GM18868 (cell line): ENCODE data around the gene METTL26.

ENCODE experiments used
- ATAC-seq: cut with Tn5 transposase; IDR thresholded peaks from one replicate; pipeline ENCODE4 v1.9.1; 2021; ENCODE audit warnings: mild to moderate bottlenecking, moderate library complexity; ENCODE audit not compliant: unreplicated experiment

Gene METTL26

DNA sequence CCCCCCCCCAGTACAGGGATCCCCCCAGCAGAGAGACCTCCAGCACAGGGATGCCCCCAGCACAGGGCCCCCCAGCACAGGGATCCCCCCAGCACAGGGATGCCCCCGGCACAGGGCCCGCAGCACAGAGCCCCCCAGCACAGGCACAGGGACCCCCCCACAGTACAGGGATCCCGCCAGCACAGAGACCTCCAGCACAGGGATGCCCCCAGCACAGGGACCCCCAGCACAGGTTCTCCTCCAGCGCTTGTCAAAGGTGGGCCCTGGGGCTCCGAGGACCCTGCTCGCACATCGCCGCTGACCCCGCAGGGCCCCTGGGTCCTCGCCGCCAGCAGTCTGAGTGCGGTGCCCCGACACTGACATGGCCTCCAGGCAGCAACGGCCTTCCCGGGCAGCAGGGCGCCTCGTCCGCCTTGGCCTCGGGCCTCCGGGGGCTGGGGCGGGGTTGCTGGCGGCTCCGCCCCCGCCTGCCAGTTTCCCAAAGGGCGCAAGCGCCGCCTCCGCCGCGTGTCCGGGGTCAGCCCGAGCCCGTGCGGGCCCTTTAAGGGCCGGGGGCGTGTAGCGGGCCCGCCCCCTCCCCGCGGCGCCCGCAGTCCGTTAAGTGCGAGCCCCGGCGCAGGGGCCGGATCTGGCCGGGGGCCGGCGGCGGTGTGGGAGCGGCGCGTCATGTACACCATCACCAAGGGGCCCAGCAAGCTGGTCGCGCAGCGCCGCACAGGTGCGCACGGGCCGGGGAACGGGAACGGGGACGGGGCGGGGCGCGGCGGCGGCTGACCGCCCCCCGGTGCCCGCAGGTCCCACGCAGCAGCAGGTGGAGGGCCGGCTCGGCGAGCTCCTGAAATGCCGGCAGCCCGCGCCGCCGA is 5.5 kb upstream of the METTL26 start, which contains the start of gene MCRIP2:
Gene MCRIP2 (plus strand): TSS at position 503 of the 863 bp plus-strand sequence. CDS start 164 bp downstream, at position 667.
- no peak for ATAC-seq

DNA sequence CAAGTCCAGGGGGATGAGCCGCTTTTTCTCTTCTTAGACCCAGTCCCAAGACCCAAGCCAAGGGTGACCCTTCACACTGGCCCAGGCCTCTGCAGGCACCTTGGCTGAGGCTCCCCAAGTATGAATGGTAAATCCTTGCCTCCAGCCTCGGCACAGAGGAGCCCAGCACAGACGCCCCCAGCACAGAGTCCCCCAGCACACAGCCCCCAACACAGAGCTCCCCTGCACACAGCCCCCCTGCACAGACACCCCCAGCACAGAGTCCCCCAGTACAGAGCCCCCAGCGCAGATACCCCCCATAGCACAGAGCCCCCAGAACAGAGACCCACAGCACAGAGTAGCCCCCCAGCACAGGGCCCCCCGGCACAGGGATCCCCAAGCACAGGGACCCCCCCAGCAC is 4.5 kb upstream of the METTL26 start:
- no peak for ATAC-seq

DNA sequence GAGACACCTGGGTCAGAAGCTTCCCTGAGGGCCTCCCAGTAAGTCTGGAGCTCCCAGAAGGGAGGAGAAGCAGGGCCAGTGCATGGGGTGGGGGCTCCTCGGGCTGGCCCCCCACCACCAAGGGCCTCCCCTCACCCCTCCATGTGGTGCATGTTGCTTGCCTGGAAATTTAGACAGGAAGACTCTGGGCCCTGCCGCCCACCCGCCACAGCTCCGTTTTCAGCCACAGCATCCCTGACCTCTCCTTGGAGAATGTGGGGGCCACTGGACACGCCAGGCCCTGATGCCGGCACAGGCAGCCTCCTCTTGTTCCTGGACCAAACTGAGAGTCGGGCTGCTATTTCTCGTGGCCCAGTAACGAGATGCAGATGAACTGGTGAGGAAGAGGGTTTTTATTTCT is 2.7 kb upstream of the METTL26 start:
- ATAC-seq: no peak

DNA sequence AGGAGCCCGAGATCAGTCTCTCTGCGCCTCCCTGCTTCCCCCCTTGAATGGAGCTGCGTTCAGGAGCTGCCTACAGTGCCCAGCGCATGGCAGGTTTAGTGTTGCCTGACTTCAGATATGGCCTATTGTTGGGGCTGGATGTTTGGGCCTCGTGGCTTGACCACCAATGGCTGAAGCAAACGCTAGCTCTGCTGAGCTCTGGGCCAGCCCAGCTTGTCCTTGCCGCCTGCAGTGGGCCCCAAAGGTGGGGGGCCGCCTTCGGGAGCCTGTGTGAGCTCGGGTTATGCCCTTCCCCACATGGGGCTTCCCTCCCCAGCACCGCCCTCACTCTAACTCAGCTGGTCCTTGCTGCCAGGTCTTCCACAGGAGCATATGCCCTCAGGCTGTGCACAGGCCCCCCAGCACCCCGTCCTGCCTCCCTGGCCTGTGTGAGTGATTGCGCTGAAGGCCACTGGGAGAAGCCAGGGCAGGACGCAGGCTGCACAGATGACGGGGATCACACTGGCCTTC is 2.0 kb upstream of the METTL26 start:
- ATAC-seq: no peak

DNA sequence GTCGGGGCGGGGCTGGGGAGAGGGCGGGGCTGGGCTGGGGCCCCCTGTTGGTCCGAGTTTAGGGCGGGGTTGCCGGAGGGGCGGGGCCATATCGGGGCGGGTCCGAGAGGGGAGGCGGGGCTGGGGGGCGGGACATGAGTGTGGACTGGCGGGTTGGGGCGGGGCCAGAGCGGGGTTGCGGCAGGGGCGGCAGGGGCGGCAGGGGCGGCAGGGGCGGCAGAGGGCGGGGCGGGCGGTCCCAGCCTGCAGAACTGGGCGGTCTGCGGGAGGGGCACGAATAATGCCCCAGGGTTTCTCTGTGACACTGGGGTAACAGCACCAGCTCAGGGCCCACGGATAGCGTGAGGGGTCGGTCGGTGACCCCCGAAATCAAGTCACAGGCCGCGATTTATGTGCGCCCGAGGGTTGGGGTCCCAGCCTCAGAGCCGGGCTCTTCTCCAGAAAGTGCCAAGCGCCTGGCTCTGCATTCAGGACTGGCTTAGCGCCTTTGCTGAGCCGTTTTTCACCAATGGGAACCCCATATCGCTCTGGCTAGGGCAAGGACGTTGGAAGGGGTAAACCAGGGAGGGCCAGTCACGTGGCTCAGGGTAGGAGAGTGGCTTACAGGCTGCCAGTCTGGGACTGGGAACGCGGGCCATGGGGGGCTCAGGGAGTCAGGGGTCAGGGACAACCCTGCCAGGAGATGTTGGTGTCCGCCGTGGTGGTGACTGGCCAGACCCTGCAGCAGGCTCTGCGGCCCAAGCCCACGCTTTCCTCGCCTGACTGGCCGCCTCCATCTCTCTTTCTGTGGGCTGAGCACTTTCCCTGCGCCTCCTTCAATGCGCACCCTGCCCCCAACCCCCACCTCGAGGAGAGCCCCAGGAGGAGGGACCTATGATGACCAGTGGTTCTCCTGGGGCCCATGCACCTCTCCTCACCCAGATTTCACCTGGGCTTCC is 1.2 kb upstream of the METTL26 start:
- no peak for ATAC-seq

DNA sequence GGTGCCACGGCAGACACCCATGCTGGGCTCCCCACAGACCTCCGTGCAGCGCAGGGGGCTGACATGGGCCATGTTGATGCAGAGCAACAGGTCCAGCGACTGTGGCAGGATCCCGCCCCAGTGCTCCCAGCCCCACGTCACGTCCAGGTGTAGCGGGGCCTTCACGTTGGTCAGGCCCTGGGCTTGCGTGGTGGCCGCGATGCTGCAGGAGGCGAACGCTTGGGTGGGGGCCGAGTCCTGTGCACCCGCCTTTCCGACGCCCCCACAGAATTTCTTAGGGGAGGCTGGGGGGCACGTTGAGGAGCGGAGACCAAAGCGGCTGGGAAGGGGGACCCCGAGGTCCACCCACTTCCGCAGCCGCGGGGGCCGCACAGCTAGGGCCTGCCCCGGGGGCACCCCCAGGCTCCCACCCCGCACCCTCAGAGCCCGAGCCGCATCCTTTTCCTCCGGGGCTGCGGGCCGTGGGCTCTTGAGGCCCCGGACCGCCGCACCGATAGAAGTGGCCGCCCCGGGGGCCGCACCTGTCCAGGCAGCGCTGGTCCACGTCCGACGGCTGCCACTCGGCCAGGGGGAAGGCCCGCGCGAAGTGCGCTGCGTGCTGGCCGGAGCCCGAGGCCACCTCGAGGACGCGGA is 416 bp downstream of the METTL26 start:
- no peak for ATAC-seq

DNA sequence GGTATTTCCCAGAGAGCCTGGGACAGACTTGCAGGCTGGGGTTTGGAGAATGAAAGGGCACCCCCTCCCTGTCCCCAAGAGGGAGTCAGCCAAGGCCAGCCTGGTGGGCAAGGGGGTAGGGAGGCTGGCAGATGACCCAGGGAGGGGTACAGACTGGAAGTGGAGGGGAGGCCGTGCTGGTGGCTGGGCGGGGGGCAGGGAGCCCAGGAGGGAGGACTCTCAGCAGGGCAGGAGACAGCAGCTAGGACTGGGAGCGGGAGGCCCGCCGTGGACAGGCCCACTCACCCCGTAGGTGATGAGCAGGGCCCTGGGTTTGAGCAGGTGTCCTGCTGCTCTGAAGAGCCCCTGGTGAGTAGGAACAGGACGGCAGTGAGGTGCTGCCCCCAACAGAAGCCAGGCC is 1.1 kb downstream of the METTL26 start:
- no peak for ATAC-seq

DNA sequence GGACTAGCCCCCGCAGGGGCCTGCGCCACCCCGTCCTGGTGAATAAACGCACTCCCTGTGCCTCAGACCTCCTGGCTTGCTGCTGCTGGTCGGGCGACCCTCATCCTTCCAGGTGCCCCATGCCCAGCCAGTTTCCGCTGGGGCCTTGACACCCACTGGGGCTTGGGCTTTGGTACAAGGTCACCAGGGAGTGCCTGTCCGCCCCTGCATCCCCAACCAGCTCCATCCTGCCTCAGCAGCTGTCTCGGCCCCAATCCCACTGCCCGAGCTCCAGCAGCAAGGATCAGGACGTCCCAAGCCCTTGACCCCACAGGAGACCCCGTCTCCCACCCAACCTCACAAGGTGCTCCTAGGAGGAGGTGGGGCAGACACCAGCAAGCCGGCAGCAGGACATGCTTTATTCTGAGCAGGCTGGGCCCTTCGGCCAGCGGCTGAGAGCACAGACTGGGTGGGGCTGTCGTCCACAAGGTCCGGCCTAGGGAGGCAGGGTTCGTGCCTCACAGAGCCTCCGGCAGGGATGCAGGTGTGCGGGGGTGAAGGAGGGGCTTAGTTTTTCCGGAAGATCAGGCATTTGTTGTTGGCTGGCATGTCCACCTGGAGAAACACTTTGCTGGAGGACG is 1.9 kb downstream of the METTL26 start:
- no peak for ATAC-seq

DNA sequence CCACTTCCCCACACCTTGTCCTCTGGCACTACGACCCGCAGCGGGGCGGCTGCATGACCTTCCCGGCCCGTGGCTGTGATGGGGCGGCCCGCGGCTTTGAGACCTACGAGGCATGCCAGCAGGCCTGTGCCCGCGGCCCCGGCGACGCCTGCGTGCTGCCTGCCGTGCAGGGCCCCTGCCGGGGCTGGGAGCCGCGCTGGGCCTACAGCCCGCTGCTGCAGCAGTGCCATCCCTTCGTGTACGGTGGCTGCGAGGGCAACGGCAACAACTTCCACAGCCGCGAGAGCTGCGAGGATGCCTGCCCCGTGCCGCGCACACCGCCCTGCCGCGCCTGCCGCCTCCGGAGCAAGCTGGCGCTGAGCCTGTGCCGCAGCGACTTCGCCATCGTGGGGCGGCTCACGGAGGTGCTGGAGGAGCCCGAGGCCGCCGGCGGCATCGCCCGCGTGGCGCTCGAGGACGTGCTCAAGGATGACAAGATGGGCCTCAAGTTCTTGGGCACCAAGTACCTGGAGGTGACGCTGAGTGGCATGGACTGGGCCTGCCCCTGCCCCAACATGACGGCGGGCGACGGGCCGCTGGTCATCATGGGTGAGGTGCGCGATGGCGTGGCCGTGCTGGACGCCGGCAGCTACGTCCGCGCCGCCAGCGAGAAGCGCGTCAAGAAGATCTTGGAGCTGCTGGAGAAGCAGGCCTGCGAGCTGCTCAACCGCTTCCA is 2.6 kb downstream of the METTL26 start:
- no peak for ATAC-seq

DNA sequence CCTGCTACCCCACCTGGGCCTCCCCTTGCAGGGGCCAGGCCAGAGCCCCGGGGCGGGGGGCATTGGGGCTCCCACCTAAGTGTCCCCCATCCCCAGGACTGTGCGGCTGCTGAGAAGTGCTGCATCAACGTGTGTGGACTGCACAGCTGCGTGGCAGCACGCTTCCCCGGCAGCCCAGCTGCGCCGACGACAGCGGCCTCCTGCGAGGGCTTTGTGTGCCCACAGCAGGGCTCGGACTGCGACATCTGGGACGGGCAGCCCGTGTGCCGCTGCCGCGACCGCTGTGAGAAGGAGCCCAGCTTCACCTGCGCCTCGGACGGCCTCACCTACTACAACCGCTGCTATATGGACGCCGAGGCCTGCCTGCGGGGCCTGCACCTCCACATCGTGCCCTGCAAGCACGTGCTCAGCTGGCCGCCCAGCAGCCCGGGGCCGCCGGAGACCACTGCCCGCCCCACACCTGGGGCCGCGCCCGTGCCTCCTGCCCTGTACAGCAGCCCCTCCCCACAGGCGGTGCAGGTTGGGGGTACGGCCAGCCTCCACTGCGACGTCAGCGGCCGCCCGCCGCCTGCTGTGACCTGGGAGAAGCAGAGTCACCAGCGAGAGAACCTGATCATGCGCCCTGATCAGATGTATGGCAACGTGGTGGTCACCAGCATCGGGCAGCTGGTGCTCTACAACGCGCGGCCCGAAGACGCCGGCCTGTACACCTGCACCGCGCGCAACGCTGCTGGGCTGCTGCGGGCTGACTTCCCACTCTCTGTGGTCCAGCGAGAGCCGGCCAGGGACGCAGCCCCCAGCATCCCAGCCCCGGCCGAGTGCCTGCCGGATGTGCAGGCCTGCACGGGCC is 3.4 kb downstream of the METTL26 start:
- no peak for ATAC-seq

DNA sequence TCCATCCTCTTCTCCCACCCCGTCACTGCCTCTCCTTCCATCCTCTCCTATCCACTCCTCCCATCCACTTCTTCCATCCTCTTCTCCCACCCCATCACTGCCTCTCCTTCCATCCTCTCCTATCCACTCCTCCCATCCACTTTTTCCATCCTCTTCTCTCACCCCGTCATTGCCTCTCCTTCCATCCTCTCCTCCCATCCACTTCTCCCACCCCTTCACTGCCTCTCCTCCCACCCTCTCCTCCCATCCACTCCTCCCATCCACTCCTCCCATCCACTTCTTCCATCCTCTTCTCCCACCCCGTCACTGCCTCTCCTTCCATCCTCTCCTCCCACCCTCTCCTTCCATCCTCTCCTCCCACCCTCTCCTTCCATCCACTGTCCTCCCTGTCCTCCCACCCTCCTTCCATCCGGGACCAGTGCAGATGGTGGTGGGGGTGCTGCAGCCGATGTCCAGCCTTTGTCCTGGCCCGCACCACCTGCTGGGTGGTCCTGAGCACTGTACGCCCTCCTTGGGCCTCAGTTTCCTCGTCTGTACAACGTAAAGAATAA is 4.2 kb downstream of the METTL26 start:
- ATAC-seq: no peak

DNA sequence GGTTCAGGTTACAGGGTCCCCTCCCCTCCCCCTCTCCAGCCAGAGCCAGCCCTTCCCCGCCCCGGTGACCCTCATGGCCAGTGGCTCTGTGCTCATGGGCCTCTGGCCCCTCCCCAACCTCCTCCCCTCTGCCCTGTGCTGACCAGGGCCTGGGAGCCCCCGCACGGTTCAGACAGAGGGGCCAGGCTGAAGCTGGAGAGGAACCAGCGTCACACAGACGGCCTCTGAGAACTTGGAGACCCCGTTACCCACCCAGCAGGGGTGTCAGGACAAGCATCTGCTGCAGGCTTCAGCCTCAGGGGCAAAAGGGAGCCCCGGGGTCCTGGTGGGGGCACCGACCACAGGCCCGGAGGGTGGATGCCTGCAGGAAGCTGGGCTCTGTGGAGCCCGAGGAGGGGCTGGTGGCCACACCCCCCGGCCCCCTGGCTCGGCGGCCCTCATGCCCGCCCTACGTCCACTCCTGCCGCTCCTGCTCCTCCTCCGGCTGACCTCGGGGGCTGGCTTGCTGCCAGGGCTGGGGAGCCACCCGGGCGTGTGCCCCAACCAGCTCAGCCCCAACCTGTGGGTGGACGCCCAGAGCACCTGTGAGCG is 5.2 kb downstream of the METTL26 start, which contains the start of gene WFIKKN1:
Gene WFIKKN1 (plus strand): TSS at position 171 of the 591 bp plus-strand sequence. CDS start 269 bp downstream, at position 440.
- no peak for ATAC-seq

DNA sequence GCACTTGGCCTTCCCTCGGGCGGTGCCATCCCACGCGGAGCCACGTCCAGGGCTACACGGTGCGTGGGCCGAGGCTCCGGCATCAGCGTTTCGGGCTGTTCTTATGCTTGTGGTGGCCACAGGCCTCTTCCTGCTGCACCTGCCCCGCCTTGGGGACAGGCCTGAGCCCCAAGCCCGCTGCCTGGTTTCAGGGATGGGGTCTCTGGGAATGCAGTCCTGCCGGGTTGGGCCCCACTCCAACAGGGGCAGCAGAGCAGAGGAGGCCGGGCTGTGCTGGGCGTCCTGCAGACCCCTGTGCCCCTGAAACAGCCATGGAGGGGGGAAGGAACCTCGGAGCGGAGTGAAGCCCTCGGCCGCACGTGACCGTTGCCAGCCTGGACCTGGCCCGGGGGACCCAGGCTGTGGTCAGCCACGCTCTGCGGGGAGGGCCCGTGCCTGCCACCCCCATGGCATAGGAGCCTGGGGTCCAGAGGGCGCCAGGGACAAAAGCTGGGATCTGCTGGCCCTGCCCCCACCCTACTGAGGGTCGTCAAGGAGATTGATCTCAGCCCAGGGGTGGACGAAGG is 5.8 kb downstream of the METTL26 start:
- no peak for ATAC-seq

DNA sequence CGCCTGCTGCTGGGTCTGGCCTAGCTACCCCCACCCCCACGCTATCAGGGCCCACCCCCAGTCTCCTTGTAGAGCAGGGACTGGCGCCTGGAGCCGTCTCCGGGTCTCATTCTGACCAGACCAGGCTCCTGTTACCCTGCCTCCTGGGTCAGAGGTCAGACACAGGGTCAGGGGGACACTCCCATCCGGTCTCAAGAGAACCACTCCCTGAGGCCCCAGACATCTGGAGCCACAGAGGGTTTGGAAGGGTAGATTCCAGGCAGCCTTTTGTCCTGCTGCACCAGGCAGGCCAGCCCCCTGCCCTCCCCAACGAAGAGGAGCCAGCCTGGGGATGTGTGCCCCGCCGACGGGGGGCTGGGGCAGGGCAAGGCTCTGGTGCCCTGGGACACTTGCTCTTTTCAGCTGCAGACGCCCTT is 6.3 kb downstream of the METTL26 start:
- no peak for ATAC-seq

DNA sequence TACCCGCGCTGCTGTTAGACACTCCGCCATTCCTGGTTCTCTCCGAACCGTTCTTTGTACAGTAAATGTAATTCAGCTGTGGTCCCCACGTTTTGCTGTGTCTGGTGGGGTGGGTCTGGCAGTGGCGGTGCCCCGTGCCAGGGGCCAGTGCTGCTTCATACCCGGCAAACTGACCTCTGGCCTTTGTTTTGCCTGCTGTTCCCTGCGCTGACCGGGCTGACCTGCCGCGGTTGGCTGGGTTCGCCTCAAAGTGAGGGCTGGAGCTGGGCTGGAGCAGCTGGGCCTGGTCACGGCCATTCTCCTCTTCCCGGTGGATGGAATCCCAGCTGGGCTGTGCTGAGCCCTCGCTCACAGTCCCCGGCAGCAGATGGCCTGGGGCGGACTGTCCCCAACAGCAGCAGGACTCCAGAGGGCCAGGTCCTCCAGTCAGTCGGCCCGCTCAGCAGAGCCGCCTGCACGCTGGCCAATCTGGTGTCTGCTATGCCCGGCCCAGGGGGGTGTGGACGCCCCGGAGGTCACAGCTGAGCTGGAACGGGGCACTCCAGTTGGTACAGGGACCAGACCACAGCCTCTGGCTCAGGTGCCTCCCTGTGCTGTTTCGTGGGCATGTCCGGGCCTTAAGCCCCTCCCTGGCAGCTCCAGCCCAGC is 6.8 kb downstream of the METTL26 start:
- no peak for ATAC-seq

DNA sequence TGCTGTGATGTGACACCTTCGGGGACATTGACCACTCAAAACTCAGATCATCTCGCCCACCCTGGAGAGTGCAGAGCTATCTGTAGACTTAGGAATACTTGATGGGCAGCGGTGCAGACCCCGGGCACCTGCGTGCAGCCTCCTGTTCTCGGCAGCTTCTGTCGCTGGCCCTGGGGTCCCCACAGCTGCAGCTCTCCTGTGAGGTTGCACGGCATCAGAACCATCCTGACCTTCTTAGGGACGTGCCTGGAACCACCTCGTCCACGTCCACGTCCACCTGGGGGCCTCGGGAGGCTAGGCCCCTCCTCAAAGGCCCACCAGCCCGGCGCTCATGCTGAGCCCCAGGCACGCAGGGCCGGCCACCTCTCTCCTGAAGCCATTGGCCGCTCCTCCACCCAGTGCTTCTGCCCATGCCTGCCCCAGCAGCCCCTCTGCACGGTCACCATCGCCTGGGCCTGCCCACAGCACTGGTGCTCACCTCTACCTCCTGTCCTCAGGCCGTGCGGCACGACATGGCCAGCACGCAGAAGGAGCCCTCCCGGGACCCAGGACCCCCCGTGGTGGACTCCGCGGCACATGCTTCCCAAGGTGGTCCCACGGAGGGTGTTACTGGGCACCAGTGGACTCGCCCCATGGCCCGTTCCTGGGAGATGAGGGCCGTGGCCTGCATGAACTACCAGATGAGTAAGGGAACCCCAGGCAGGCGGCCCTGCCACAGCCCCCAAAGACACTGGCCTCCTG is 7.6 kb downstream of the METTL26 start:
- no peak for ATAC-seq
